ENCODE results near the gene YDJC.
A peak's percentile ranks its signal among the peaks of the same experiment; 100 is the strongest.
"Not testable (repeated sequence)": the region's sequence is repeated elsewhere in the genome, so short reads cannot be mapped to it uniquely, and the experiment has no call there.

YDJC gene

DNA sequence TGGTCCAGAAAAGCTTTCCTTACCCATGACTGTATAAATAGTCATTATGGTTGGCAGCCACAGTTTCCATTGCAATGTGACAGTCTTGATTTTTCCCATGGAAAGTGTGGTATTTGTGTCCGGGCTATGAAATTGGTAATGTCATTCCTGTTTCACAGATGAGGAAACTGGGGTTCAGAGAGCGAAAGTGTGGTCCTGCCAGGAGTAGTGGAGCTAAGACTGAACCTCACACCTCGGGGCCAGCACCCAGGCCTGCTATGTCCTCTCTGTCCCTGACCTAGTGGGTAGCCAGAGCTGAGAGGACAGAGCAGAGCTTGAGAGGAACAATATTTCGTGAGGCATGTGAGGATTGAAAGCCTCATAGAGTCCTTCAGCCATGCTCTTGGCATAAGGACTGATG is 1.2 kb upstream of the YDJC start:
- no peak for DNase-seq

DNA sequence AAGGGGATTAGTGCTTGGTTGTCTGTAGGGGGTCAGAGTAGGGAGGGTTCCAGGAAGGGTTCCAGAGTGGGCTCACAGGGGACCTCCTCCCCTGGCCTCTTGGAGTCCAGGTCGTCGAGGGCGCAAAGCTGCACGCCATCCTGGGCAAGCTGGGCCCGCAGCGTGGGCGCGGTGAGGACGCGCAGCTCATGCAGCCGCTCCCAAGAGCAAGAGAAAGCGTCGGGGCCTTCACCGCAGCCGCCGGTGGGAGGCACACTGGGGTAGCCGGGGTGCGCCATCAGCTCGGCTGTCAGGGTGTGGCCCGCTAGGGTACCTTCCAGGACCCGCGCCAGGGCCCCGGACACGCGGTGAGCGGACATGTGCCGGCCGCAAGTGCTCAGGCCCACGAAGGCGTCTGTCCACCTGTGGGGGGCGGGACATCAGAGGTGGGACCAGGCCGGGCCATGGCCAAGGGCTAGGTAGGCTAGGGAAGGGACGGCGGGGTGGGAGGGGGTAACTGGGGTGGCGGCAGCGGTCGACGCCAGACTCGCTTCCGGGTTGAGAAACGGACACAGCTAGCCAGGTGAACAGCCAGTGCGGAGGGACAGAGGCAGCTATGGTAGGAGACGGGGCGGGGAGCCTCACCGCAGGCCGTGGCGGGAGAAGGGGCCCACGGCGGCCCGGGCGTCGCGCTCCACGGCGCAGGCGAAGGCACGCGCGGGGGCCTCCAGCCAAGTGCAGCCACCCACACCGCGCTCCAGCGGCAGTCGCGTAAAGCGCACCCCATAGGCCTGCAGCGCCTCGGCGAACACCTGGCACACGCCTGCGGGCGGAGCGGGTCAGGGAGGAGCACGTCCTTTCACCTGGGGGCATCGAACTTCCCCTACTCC is 1.2 kb downstream of the YDJC start:
- DNase-seq, result no peak

- peak in 1 of 14 donors; percentile 85 for DNase-seq
Observed at GRCh38 chr22:21626735-21627469, 2.9 kb downstream of the YDJC start.

DNA sequence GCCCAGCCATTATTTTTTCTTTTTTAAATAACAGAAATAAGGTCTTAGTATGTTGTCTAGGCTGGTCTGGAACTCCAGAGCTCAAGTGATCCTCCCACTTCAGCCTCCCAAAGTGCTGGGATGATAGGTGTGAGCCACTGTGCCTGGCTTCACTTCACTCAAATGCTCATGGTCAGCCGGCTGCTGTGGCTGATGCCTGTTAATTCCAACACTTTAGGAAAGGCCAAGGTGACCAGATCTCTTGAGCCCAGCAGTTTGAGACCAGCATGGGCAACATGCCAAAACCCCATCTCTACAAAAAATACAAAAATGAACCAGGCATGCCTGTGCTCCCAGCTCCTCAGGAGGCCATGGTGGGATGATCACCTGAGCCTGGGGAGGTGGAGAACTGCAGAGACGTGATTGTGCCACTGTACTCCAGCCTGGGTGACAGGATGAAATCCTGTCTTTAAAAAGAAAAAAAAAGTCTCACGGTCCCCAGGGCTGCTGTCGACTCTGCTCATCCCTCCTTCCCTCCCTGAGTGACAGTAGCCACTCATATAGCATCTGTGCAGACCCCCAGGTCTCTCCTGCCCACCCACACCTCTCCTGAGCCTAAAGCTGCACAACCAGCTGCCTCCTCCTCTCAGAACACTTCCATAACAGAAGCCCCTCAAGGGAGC is 3.6 kb downstream of the YDJC start:
- DNase-seq, result no peak

- no peak for DNase-seq
Observed at GRCh38 chr22:21624880-21625791, 4.7 kb downstream of the YDJC start.

DNA sequence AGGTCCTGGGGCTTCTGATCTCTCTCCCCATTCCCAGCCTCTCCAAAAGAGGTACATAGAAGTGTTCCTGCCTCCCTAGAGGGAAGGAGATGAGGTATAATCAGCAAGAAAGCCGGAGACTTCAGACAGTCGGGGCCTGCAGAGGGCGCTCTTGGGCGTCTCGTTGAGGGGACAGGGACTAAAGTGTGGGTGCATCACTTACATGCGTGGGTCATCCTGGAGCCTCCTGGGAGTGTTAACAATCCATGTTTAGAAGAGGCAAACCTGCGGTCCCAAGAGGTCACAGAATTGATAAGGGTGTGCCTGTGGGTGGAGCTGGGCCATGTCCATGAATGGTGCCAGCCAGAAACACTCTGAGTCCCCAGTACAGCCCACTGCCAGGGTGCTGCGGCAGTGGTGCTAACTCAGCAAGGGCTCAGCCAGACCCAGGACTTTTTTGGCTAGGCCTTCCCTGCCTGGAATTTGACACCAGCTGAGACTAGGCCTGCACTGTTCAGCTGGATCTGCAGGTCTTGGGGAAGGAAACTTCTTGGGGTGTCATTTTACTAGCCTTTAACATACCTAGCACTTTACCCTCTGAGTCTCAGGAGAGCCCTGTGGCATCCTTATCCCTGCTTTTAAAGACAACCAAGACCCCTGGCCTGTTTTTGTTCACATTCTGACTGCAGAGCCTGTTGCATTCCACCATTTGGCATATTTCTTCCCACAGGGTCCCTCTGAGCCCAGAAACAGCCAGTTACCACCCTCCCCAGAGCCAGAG is 5.5 kb downstream of the YDJC start:
- peak in 1 of 14 donors; percentile 46 for DNase-seq

DNA sequence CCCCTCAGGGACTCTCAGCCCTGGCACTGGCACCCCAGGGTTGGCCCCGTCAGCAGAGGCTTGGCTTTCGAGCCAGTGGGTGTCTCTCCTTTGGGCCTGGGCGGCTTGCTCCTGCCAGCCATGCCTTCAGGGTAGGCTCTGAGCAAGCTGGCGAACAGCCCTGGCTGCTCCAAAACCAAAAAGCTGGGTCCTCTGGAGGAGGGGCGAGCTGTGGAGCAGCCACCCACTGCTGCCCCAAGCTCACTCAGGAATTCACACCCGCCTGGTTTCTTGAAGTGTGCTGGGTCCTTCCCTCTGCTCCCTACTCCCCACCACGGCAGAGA is 6.2 kb downstream of the YDJC start:
- DNase-seq, result peak in 7 of 14 donors; percentile 19 to 72 (median 22)

GRCh38 chr22:21622919-21623647 is 6.7 kb downstream of the YDJC start:
- peak in 2 of 14 donors; percentile 22 to 72 for DNase-seq

DNA sequence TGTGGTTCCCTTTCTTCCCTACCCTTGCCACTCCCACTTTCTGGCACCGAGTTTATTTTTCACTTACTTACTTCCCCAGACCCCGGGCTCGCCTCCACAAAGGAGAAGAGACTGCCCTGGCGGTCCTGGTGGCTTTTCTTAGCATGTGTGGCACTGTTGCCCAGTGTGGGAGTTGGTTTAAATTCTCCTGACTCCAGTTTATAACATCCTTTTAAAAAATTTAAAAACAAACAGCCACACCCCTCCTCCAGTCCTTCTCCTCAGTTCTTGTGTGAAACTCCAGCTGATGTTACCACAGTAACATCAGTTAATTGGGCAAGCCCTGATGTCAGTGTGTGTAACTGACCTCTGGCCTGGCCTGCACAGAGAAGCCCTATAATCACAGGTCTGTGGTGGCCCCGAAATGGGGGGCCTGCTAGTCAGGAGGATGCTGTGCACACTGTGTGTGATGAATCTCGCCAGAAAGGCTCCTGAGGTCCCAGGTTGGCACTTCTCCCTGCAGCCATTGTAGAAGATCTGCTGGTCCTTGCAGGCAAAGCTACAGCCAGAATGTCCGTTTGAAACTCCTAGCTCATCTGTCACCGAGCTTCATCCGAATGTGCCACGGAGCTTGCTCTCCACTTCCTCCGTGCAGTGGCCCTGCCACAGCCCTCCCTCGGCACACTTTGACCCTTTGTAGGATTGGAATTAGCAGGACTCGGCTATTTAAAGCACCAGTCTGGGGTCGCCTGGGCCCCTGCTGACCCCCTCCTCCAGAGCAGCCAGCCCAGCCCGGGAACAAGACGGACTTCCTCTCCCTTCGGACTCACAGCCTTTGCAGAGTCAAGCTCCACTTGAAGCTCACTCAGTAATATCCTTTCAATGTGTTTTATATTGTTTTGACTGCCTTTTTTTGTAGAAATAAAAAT is 7.6 kb downstream of the YDJC start:
- DNase-seq, result peak in 5 of 14 donors; percentile 6 to 23 (median 11)

GRCh38 chr22:21621025-21621424 is 8.8 kb downstream of the YDJC start:
- DNase-seq, result no peak

DNA sequence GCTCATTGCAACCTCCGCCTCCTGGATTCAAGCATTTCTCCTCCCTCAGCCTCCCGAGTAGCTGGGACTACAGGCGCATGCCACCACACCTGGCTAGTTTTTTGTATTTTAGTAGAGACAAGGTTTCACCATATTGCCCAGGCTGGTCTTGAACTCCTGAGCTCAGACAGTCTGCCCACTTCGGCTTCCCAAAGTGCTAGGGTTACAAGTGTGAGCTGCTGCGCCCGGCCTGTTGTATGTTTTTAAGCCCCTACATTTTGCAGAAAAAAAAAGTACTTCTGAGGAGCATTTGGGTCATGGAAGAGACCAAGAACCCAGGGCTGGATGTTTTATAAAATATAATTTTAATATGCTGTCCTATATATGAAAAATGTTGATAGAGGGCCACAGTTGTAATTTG is 12.5 kb downstream of the YDJC start:
- not testable (repeated sequence) for DNase-seq

GRCh38 chr22:21615731-21616130 is 14.1 kb downstream of the YDJC start:
- DNase-seq, result no peak

DNA sequence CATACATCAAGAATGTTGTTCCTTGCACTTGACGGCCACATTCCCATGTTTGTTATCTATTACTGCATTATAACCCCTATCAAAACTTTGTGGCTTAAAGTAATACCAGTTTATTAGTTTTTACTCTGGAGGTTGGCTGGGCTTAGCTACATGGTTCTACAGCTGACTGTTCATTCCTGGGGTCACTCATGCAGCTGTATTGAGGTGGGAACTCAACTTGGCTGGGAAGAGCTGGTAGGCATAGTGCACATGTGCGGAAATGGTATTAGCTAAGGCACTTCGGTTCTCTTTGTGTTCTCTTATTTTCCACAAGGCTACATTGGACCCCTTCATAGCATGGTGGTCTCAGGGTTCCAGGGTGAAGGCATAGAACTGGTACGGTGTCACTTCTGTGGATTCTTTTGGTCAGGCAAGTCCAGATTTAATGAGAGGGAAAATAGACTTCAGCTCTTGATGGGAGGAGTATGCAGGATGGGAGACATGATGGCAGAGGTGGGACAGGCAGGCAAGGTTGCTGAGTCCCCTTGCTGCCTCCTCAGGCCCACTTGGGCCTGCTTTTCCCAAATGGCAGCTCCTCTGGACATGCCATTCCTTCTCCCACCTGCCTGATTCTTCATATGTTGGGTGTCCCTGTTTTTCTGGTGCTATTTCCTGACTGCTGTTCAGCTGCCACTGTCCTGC is 16.1 kb downstream of the YDJC start:
- DNase-seq, result no peak

DNA sequence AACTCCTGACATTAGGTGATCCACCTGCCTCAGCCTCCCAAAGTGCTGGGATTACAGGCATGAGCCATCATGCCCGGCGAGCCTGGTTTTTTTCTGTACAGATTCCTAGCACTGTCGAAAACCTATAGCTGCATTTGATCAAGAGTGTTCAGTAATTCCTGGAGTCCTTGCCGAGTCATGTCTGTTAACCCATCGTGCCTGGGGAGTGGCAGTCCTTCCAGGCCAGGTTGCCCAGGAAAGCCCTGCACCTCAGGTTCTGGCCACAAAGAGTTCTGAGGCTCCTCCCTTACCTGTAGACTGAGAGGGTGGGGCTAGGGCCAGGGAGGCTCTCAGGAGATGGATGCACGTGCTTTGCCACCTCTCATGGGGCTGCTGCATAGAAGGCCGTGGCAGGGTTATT is 17.0 kb downstream of the YDJC start:
- DNase-seq, result no peak

- DNase-seq, result no peak
Observed at GRCh38 chr22:21611210-21611977, 18.4 kb downstream of the YDJC start.

GRCh38 chr22:21609556-21610157 is 20.2 kb downstream of the YDJC start:
- DNase-seq, result not testable (repeated sequence)

GRCh38 chr22:21606775-21607174 is 23.0 kb downstream of the YDJC start:
- no peak for DNase-seq
